IMR-90 (cell line): ENCODE results near the gene ABCB6.

Experiments
- CEBPB ChIP-seq: IDR thresholded peaks from 2 replicates; pipeline ENCODE4 v1.6.1; 2012; ENCODE audit warnings: low read depth, low read length, improper control_type of control experiment
- CHD1 ChIP-seq: IDR thresholded peaks from 2 replicates; pipeline ENCODE4 v1.6.1; 2012; ENCODE audit warnings: low read depth, low read length, improper control_type of control experiment
- CTCF ChIP-seq: conservative IDR thresholded peaks from 2 replicates; pipeline ENCODE4 v1.5.1; 2012; ENCODE audit warnings: mild to moderate bottlenecking, low read depth, low read length, improper control_type of control experiment
- MAFK ChIP-seq: IDR thresholded peaks from 2 replicates; pipeline ENCODE4 v1.6.1; 2012; ENCODE audit warnings: low read depth, low read length, improper control_type of control experiment
- POLR2A ChIP-seq: IDR thresholded peaks from 2 replicates; pipeline ENCODE4 v1.6.1; 2012; ENCODE audit warnings: mild to moderate bottlenecking, low read depth, low read length
- RAD21 ChIP-seq: IDR thresholded peaks from 2 replicates; pipeline ENCODE4 v1.6.1; 2012; ENCODE audit warnings: low read length, improper control_type of control experiment
- TF ChIP-seq, protein P1 (sequence below): fragments of 150-350 bp; IDR thresholded peaks from 2 replicates; pipeline ENCODE4 v1.6.1; 2017; ENCODE audit warnings: mild to moderate bottlenecking, antibody characterized with exemption, low read length, low read depth

DNA sequence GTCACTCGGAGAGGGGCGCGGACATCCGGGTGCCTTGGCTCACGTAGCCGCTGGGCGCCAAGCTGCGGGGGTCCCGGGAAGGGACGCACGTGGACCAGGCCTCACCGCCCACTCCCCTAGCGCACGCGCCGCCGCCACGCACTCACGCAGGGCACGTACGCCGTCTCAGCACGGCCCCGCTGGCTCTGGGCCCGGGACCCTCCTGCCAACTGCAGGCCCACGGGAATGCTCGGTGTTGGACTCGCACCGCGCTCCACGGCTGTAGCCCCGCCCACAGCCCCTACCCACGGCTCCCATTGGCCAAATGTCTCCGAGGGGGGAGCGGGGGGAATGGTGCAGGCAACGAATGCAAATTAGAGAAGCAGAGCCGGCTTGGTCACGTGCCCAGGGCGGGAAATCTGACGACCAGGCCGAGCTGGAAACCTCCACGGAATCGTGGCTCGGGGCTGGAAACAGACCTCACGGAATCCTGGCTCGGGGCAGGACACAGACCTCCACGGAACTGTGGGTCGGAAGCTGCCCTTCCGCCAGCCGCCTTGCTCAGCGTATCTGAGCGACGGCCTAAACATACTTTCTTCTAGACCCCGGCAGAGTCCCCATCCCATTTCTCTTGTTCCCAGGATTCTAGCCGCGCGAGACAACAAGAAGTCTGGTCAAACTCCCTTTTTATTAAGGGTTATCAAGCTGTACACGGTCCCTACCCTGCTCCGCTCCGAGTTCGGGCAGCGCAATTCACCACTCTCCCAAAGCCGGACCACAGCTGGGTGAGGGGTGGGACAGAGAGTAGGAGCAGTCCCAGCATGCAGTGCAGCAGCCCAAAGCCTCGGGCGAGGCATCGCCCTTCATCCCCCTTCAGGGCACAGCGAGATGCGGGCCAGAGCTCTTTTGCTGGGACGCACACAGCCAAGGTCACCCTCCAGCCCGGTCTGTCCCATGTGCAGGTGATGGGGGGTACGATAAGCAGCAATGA is at the start of gene ABCB6:
- no peak for TF ChIP-seq MAFK
- TF ChIP-seq POLR2A = no peak; the same call in 1 of the 2 replicates
- no peak for TF ChIP-seq CEBPB
- TF ChIP-seq CHD1 = no peak
- TF ChIP-seq CTCF = no peak
- TF ChIP-seq, protein P1, sequence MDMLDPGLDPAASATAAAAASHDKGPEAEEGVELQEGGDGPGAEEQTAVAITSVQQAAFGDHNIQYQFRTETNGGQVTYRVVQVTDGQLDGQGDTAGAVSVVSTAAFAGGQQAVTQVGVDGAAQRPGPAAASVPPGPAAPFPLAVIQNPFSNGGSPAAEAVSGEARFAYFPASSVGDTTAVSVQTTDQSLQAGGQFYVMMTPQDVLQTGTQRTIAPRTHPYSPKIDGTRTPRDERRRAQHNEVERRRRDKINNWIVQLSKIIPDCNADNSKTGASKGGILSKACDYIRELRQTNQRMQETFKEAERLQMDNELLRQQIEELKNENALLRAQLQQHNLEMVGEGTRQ = peak; percentile 98
- TF ChIP-seq RAD21 = no peak
